Osteoblast (primary cell): ENCODE data around the gene BRSK2. TPM values are rescaled to one million over a fixed set of nuclear protein-coding genes. Genes with fewer than 3 reads are reported as not detected.
A peak's percentile ranks its signal among the peaks of the same experiment; 100 is the strongest.

ENCODE experiments used
- DNase-seq: peaks from one replicate; pipeline ENCODE4 v3.0.0; 2011; ENCODE audit warnings: low spot score, mixed read lengths; ENCODE audit not compliant: insufficient read length; ENCODE audit errors: missing footprints
- H2AFZ ChIP-seq: 2 replicates; pipeline ENCODE4 v1.6.0; 2011; ENCODE audit warnings: mild to moderate bottlenecking, low read length
- H3K27ac ChIP-seq: 2 replicates; pipeline ENCODE4 v1.5.1; 2011; ENCODE audit warnings: mild to moderate bottlenecking, low read depth, low read length, moderate library complexity
- H3K27me3 ChIP-seq: 2 replicates; pipeline ENCODE4 v1.6.0; 2012; ENCODE audit warnings: mild to moderate bottlenecking, control low read depth, inconsistent platforms, low read length, moderate library complexity; ENCODE audit not compliant: insufficient read depth
- H3K36me3 ChIP-seq: 2 replicates; pipeline ENCODE4 v1.5.1; 2011; ENCODE audit warnings: mild to moderate bottlenecking, low read length, control low read depth, moderate library complexity; ENCODE audit not compliant: insufficient read depth
- H3K4me1 ChIP-seq: 2 replicates; pipeline ENCODE4 v1.5.1; 2011; ENCODE audit warnings: mild to moderate bottlenecking, low read length, control low read depth, moderate library complexity; ENCODE audit not compliant: insufficient read depth
- H3K4me2 ChIP-seq: 2 replicates; pipeline ENCODE4 v1.6.0; 2011; ENCODE audit warnings: mild to moderate bottlenecking, low read length; ENCODE audit not compliant: insufficient read depth
- H3K4me3 ChIP-seq: fragments of 200-600 bp; sonication (generic); 3 replicates; pipeline ENCODE4 v1.5.1; 2012; ENCODE audit warnings: mild to moderate bottlenecking, low read length, inconsistent platforms; ENCODE audit not compliant: insufficient read depth
- H3K79me2 ChIP-seq: 2 replicates; pipeline ENCODE4 v1.6.0; 2012; ENCODE audit warnings: mild to moderate bottlenecking, low read length, control low read depth, inconsistent platforms; ENCODE audit not compliant: insufficient read depth
- H3K9me3 ChIP-seq: 2 replicates; pipeline ENCODE4 v1.5.1; 2011; ENCODE audit warnings: low read depth, low read length, control low read depth
- H4K20me1 ChIP-seq: 2 replicates; pipeline ENCODE4 v1.6.0; 2012; ENCODE audit warnings: mild to moderate bottlenecking, low read length, control low read depth; ENCODE audit not compliant: insufficient read depth
- CTCF ChIP-seq: IDR thresholded peaks from 2 replicates; pipeline ENCODE4 v1.5.1; 2011; ENCODE audit warnings: mild to moderate bottlenecking, low read depth, low read length, moderate library complexity; ENCODE audit errors: extremely low read depth
- total RNA-seq: library from RNA; depleted of rRNA; stranded (reverse); fragments of >200 nt; gene quantifications from 2 replicates; pipeline ENCODE4 v1.2.3, GENCODE V29; 2012

BRSK2 gene
- total RNA-seq, 1 donor, result 0.36 TPM

GRCh38 chr11:1453611-1454034, 63.9 kb downstream of the BRSK2 start:
- no peaks in the 10 kb centered on the region for H4K20me1 ChIP-seq
- no peaks in the 10 kb centered on the region for H3K79me2 ChIP-seq
- TF ChIP-seq CTCF, result no peak
- no peak overlapping the region for H3K4me3 ChIP-seq
- H3K4me2 ChIP-seq, result no peak overlapping the region
- no peaks in the 10 kb centered on the region for H3K4me1 ChIP-seq
- H2AFZ ChIP-seq, result no peak overlapping the region
- H3K9me3 ChIP-seq, result no peaks in the 10 kb centered on the region
- H3K27ac ChIP-seq, result no peak overlapping the region
- H3K36me3 ChIP-seq, result no peaks in the 10 kb centered on the region
- H3K27me3 ChIP-seq, result no peaks in the 10 kb centered on the region
- peak; percentile 95 for DNase-seq

GRCh38 chr11:1454576-1454975, 64.8 kb downstream of the BRSK2 start:
- TF ChIP-seq CTCF, result no peak
- H4K20me1 ChIP-seq, result no peaks in the 10 kb centered on the region
- H3K9me3 ChIP-seq, result no peaks in the 10 kb centered on the region
- no peak overlapping the region for H3K27ac ChIP-seq
- H3K4me3 ChIP-seq, result no peak overlapping the region
- H3K36me3 ChIP-seq, result no peaks in the 10 kb centered on the region
- H3K4me1 ChIP-seq, result no peaks in the 10 kb centered on the region
- H3K79me2 ChIP-seq, result no peaks in the 10 kb centered on the region
- no peak overlapping the region for H2AFZ ChIP-seq
- H3K27me3 ChIP-seq, result no peaks in the 10 kb centered on the region
- no peak overlapping the region for H3K4me2 ChIP-seq
- DNase-seq, result peak; percentile 93

DNA sequence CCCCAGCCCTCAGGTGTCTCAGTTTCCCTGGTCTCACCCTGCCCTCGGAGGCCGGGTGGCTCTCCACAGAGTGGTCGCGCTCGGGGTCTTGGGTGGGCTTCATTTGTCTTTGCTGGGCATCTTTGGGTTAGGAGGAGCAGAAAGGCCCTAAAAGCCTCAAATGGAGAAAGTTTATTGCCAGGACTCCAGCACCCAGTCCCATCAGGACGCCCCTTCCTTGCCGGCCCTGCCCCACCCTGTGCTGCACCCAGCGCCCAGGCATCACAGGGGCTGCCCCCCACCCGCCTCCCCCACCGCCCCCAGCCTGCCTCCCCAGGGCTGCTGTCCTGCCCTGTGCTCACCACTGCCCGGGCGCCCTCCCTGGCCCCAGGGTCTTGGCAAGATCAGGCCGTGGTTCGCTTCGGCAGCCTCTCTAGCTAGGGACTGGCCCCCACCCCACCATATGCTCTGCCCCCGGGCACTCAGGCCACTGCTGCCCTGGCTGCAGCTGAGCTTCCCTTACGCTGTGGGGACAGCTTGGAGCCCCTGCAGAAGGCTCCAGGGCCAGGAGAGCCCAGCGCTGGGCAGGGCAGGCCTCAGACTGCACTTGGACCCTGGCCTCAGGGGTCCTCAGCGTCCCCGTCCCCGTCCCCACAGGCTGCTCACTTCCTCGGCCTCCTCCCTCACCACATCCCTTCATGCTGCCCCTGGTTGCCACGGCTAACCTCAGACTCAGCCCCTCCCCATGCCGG, 65.5 kb downstream of the BRSK2 start:
- Histone ChIP-seq H2AFZ (no peak overlapping the region), H3K9me3 (no peaks in the 10 kb centered on the region), H3K27me3 (peaks cover 2% of the 10 kb centered on the region), H3K36me3 (no peaks in the 10 kb centered on the region), H4K20me1 (no peaks in the 10 kb centered on the region), H3K4me1 (no peaks in the 10 kb centered on the region), H3K4me3 (no peak overlapping the region), H3K79me2 (no peaks in the 10 kb centered on the region), H3K27ac (no peak overlapping the region), H3K4me2 (no peak overlapping the region)
- TF ChIP-seq CTCF, result no peak
- peak; percentile 90 for DNase-seq

GRCh38 chr11:1455763-1456060, 66.0 kb downstream of the BRSK2 start:
- TF ChIP-seq CTCF, result no peak

More at GRCh38 chr11:1455763-1456060, 66.0 kb downstream of the BRSK2 start:
- H2AFZ ChIP-seq, result no peak overlapping the region
- no peaks in the 10 kb centered on the region for H3K36me3 ChIP-seq
- peaks cover 3% of the 10 kb centered on the region for H3K27me3 ChIP-seq
- H3K4me2 ChIP-seq, result no peak overlapping the region
- no peak overlapping the region for H3K4me3 ChIP-seq
- no peaks in the 10 kb centered on the region for H4K20me1 ChIP-seq
- no peaks in the 10 kb centered on the region for H3K79me2 ChIP-seq
- H3K9me3 ChIP-seq, result no peaks in the 10 kb centered on the region
- no peak overlapping the region for H3K27ac ChIP-seq
- DNase-seq, result peak; percentile 89
- H3K4me1 ChIP-seq, result no peaks in the 10 kb centered on the region
